HepG2 (cell line): ENCODE measurements around the gene CDH13. TPM values are rescaled to one million over a fixed set of nuclear protein-coding genes. Genes with fewer than 3 reads are reported as not detected.

Source experiments
- ATAC-seq: fragments of 200-7000 bp; cut with Tn5 transposase; 3 replicates; pipeline ENCODE4 v1.9.1; 2020; ENCODE audit warnings: mild to moderate bottlenecking, moderate library complexity
- BruUV-seq: library from RNA; stranded (reverse); fragments of 400-500 nt; replicated peaks from 2 replicates; lab custom pipeline; 2021; lab: Mats Ljungman, UMichigan
- CTCF ChIA-PET: fragments of 300-600 bp; formaldehyde crosslinking; extraction: SDS; loops from one replicate; lab custom pipeline; 2021; ENCODE audit warnings: low total read pairs, inconsistent platforms, low intra/inter-chr PET ratio; lab: Yijun Ruan, JAX
- POLR2A ChIA-PET: fragments of 350-600 bp; sonication (Branson Sonifier 250); formaldehyde crosslinking; loops from one replicate; lab custom pipeline; 2020; ENCODE audit warnings: antibody characterized with exemption, inconsistent platforms; lab: Yijun Ruan, JAX
- DNase-seq: peaks from one replicate; pipeline ENCODE4 v3.0.0-alpha.2; 2015; ENCODE audit warnings: low spot score
- FAIRE-seq: peaks from 3 replicates; lab custom pipeline; 2011; peaks lifted over from hg19 to GRCh38; lab: Jason Lieb, UNC
- H2AFZ ChIP-seq: one replicate; pipeline ENCODE4 v1.6.1; 2011; ENCODE audit warnings: low read length, inconsistent platforms
- H3K27ac ChIP-seq: fragments of 300-600 bp; 3 replicates; pipeline ENCODE4 v1.8.0; 2011; ENCODE audit warnings: mixed run types, mild to moderate bottlenecking, mixed read lengths, low read length, inconsistent platforms; ENCODE audit not compliant: insufficient read depth; ENCODE audit errors: extremely low read length
- H3K27me3 ChIP-seq, 2 experiments: fragments of 200-600 bp in 1 of 2; 2 replicates in 1 of 2; 3 replicates in 1 of 2; pipeline versions ENCODE4 v1.6.0 to v1.8.0; 2011; ENCODE audit warnings: low read length in 2 of 2, mild to moderate bottlenecking in 2 of 2, moderate library complexity in 2 of 2, inconsistent platforms in 1 of 2; ENCODE audit not compliant: insufficient read depth in 2 of 2, control insufficient read depth in 1 of 2
- H3K36me3 ChIP-seq, 2 experiments: fragments of 200-600 bp in 1 of 2; replicated peaks in 1 of 2; 2 replicates in 1 of 2; 3 replicates in 1 of 2; pipeline versions ENCODE4 v1.5.1 to v1.8.0; 2011; ENCODE audit warnings: low read length in 2 of 2, inconsistent platforms in 1 of 2; ENCODE audit not compliant: insufficient read depth in 2 of 2, control insufficient read depth in 1 of 2
- H3K4me1 ChIP-seq: 2 replicates; pipeline ENCODE4 v1.5.1; 2012; ENCODE audit warnings: low read length, inconsistent platforms; ENCODE audit not compliant: insufficient read depth
- H3K4me2 ChIP-seq: 2 replicates; pipeline ENCODE4 v1.6.0; 2011; ENCODE audit warnings: low read depth, low read length, inconsistent platforms
- H3K4me3 ChIP-seq, 3 experiments: fragments of 200-600 bp in 1 of 3; sonication (generic), shearing (Covaris generic) in 1 of 3; replicated peaks in 1 of 3; 2 replicates each; pipeline ENCODE4 v1.5.1; 2011 to 2016; ENCODE audit warnings: low read length in 3 of 3, inconsistent platforms in 2 of 3, low read depth in 2 of 3, mild to moderate bottlenecking in 2 of 3, control low read depth in 1 of 3, mixed read lengths in 1 of 3; ENCODE audit not compliant: insufficient read depth in 1 of 3
- H3K79me2 ChIP-seq: one replicate; pipeline ENCODE4 v1.6.1; 2011; ENCODE audit warnings: low read length, inconsistent platforms; ENCODE audit not compliant: insufficient read depth
- H3K9ac ChIP-seq: 2 replicates; pipeline ENCODE4 v1.6.0; 2011; ENCODE audit warnings: mild to moderate bottlenecking, low read depth, low read length, inconsistent platforms; ENCODE audit not compliant: insufficient read depth
- H3K9me3 ChIP-seq: 2 replicates; pipeline ENCODE4 v1.5.1; 2012; ENCODE audit warnings: mild to moderate bottlenecking, low read length
- H4K20me1 ChIP-seq: 2 replicates; pipeline ENCODE4 v1.6.0; 2011; ENCODE audit warnings: inconsistent platforms, mild to moderate bottlenecking, low read length, moderate library complexity; ENCODE audit not compliant: insufficient read depth
- AKNA ChIP-seq: sonication (generic); formaldehyde crosslinking; IDR thresholded peaks from 2 replicates; pipeline ENCODE4 v1.4.0; 2020; ENCODE audit warnings: missing genetic modification reagents, borderline replicate concordance
- BCL3 ChIP-seq: sonication (generic); formaldehyde crosslinking; IDR thresholded peaks from 2 replicates; pipeline ENCODE4 v1.5.1; 2020; ENCODE audit warnings: mild to moderate bottlenecking, missing genetic modification reagents, moderate library complexity
- ELF4 ChIP-seq: sonication (generic); formaldehyde crosslinking; IDR thresholded peaks from 2 replicates; pipeline ENCODE4 v1.5.0; 2020; ENCODE audit warnings: missing genetic modification reagents, mild to moderate bottlenecking, moderate library complexity, borderline replicate concordance
- FOXK1 ChIP-seq: sonication (generic); formaldehyde crosslinking; IDR thresholded peaks from 2 replicates; pipeline ENCODE4 v1.4.0; 2020; ENCODE audit warnings: low read depth, missing genetic modification reagents, borderline replicate concordance
- HIVEP1 ChIP-seq: sonication (generic); formaldehyde crosslinking; IDR thresholded peaks from 2 replicates; pipeline ENCODE4 v1.4.0; 2020; ENCODE audit warnings: mild to moderate bottlenecking, missing genetic modification reagents
- HMGXB4 ChIP-seq, 2 experiments: sonication (generic) in 1 of 2; formaldehyde crosslinking in 1 of 2; IDR thresholded peaks; 2 replicates each; pipeline versions ENCODE4 v1.4.0 to v1.6.1; 2018 to 2020; ENCODE audit warnings: missing genetic modification reagents in 2 of 2, borderline replicate concordance in 1 of 2, low read depth in 1 of 2, mild to moderate bottlenecking in 1 of 2, missing biosample characterization in 1 of 2
- MYNN ChIP-seq: sonication (generic); formaldehyde crosslinking; IDR thresholded peaks from 2 replicates; pipeline ENCODE4 v1.4.0; 2020; ENCODE audit warnings: mild to moderate bottlenecking, low read depth, missing genetic modification reagents
- SMYD3 ChIP-seq: sonication (generic); formaldehyde crosslinking; IDR thresholded peaks from 2 replicates; pipeline ENCODE4 v1.8.1; 2023; ENCODE audit warnings: mild to moderate bottlenecking, missing genetic modification reagents
- TAF15 ChIP-seq: fragments of 200-400 bp; formaldehyde crosslinking; IDR thresholded peaks from one replicate; pipeline ENCODE4 v1.6.1; 2018; ENCODE audit warnings: mild to moderate bottlenecking, low read depth, low read length; ENCODE audit not compliant: poor library complexity, severe bottlenecking
- ZBTB10 ChIP-seq: sonication (generic); formaldehyde crosslinking; IDR thresholded peaks from 2 replicates; pipeline ENCODE4 v1.4.0; 2020; ENCODE audit warnings: missing genetic modification reagents, borderline replicate concordance
- ZNF124 ChIP-seq: sonication (generic); formaldehyde crosslinking; IDR thresholded peaks from 2 replicates; pipeline ENCODE4 v1.4.0; 2020; ENCODE audit warnings: missing genetic modification reagents
- ZNF230 ChIP-seq: sonication (generic); formaldehyde crosslinking; IDR thresholded peaks from 2 replicates; pipeline ENCODE4 v1.4.0; 2020; ENCODE audit warnings: mild to moderate bottlenecking, missing genetic modification reagents
- ZNF883 ChIP-seq: sonication (generic); formaldehyde crosslinking; IDR thresholded peaks from 2 replicates; pipeline ENCODE4 v1.5.1; 2020; ENCODE audit warnings: mild to moderate bottlenecking, missing genetic modification reagents; ENCODE audit errors: not compliant biosample characterization
- WGBS: methylation state at CpG from one replicate; pipeline ENCODE4 v1.1.6; 2017; ENCODE audit warnings: low lambda C conversion rate; 5-methylcytosine and 5-hydroxymethylcytosine counted together
- in situ Hi-C: cut with HindIII; loops from 2 replicates; pipeline ENCODE4 v1.10.0; 2017; ENCODE audit warnings: low pct_unique_long_range_greater_than_20kb; ENCODE audit not compliant: extremely low pct_ligation_motif_present
- intact Hi-C: fragments of 100-400 bp; cut with micrococcal nuclease; formaldehyde crosslinking; loops from one replicate; pipeline ENCODE4 v1.10.0; 2022; ENCODE audit not compliant: unreplicated experiment
- polyA plus RNA-seq, 8 experiments: library from polyadenylated mRNA; depleted of rRNA in 3 of 8; stranded (reverse) in 7 of 8; unstranded in 1 of 8; fragments of >200 nt; fragmentation: Illumina TruSeq in 4 of 8; extraction: Trizol in 4 of 8; gene quantifications; 2 replicates each; pipeline versions ENCODE4 v1.2.1 to v1.2.3, GENCODE V29; 2011 to 2016; ENCODE audit warnings: low read depth in 4 of 8, missing spikeins in 1 of 8, mixed read lengths in 1 of 8; ENCODE audit not compliant: insufficient read depth in 1 of 8
- total RNA-seq, 5 experiments: library from RNA; depleted of rRNA; stranded (reverse); fragments of >200 nt; fragmentation: Illumina TruSeq; extraction: Trizol; gene quantifications; 2 replicates each; pipeline ENCODE4 v1.2.3, GENCODE V29; 2016; ENCODE audit warnings: low read depth in 1 of 5

Gene CDH13
- total and polyA plus RNA-seq, 2 of the 13 experiments (the other 11 are each of a cell fraction or from before 2014, with no cell fraction given) = not detected

- no peak for FAIRE-seq
- no peaks in the 10 kb centered on the region for H3K4me1 ChIP-seq
- WGBS = 6% methylated on average over 2 of the region's 2 CpGs
- H2AFZ ChIP-seq = no peak overlapping the region
- no peaks in the 10 kb centered on the region for H3K9me3 ChIP-seq
- H3K4me3 ChIP-seq = no peak overlapping the region
- no peaks in the 10 kb centered on the region for H3K36me3 ChIP-seq
- no peak overlapping the region for H3K9ac ChIP-seq
- BruUV-seq = no TSS peak
- H3K79me2 ChIP-seq = no peaks in the 10 kb centered on the region
- no peak overlapping the region for H3K4me2 ChIP-seq
- no peaks in the 10 kb centered on the region for H4K20me1 ChIP-seq
- CTCF ChIA-PET = no interaction called here
- DNase-seq = no peak
- POLR2A ChIA-PET = no interaction called here
- ATAC-seq = no peak
- intact Hi-C loops (no loop called here), in situ Hi-C loops (no loop called here)
- H3K27me3 ChIP-seq = no peaks in the 10 kb centered on the region; a peak in 1 of 5 replicates
- no peak overlapping the region for H3K27ac ChIP-seq
- TF ChIP-seq ZNF883 (no peak), FOXK1 (no peak), ZNF230 (CRISPR knock-in tag) (no peak), TAF15 (no peak), MYNN (no peak), BCL3 (CRISPR knock-in tag) (no peak), ZBTB10 (CRISPR knock-in tag) (no peak), ZNF124 (no peak), HMGXB4 (CRISPR knock-in tag; IDR thresholded peaks at IDR 0.05; ENCODE audit: borderline replicate concordance in 1 of 2, low read depth in 1 of 2) (no peak), SMYD3 (CRISPR knock-in tag) (no peak), AKNA (CRISPR knock-in tag) (no peak), ELF4 (CRISPR knock-in tag) (no peak), HIVEP1 (CRISPR knock-in tag) (no peak)
These were observed 536.0 kb downstream of the CDH13 start for GRCh38 chr16:83162791-83163190.
